GM21737 (cell line): ENCODE data around the gene NEK5.
A peak's percentile ranks its signal among the peaks of the same experiment; 100 is the strongest.
"Not testable (repeated sequence)": the region's sequence is repeated elsewhere in the genome, so short reads cannot be mapped to it uniquely, and the experiment has no call there.

ENCODE experiments used
- ATAC-seq: cut with Tn5 transposase; IDR thresholded peaks from one replicate; pipeline ENCODE4 v1.9.1; 2021; ENCODE audit warnings: mild to moderate bottlenecking, moderate library complexity; ENCODE audit not compliant: unreplicated experiment

NEK5 gene

GRCh38 chr13:52147225-52147624 lies 18.4 kb upstream of the NEK5 start:
- ATAC-seq, result no peak

GRCh38 chr13:52141299-52141698 lies 12.4 kb upstream of the NEK5 start:
- ATAC-seq, result no peak

- no peak for ATAC-seq
These were observed 8.6 kb upstream of the NEK5 start for GRCh38 chr13:52137489-52137888.

GRCh38 chr13:52136763-52137162 lies 7.9 kb upstream of the NEK5 start:
- ATAC-seq, result no peak

GRCh38 chr13:52130641-52131040 lies 1.8 kb upstream of the NEK5 start:
- ATAC-seq, result no peak

GRCh38 chr13:52127783-52128702 lies 830 bp downstream of the NEK5 start:
- ATAC-seq, result peak; percentile 49

- no peak for ATAC-seq
These were observed 1.5 kb downstream of the NEK5 start for GRCh38 chr13:52127378-52127777.

- no peak for ATAC-seq
These were observed 3.3 kb downstream of the NEK5 start for GRCh38 chr13:52125547-52125946.

GRCh38 chr13:52118595-52118994 lies 10.3 kb downstream of the NEK5 start:
- no peak for ATAC-seq

- no peak for ATAC-seq
These were observed 10.8 kb downstream of the NEK5 start for GRCh38 chr13:52118095-52118494.

- no peak for ATAC-seq
These were observed 16.3 kb downstream of the NEK5 start for GRCh38 chr13:52112591-52112990.

- no peak for ATAC-seq
These were observed 19.7 kb downstream of the NEK5 start for GRCh38 chr13:52109116-52109670.

GRCh38 chr13:52105841-52106240 lies 23.0 kb downstream of the NEK5 start:
- no peak for ATAC-seq

- no peak for ATAC-seq
These were observed 24.2 kb downstream of the NEK5 start for GRCh38 chr13:52104624-52105023.

GRCh38 chr13:52103386-52103785 lies 25.5 kb downstream of the NEK5 start:
- no peak for ATAC-seq

- ATAC-seq, result not testable (repeated sequence)
These were observed 26.4 kb downstream of the NEK5 start for GRCh38 chr13:52102423-52102822.

- no peak for ATAC-seq
These were observed 31.7 kb downstream of the NEK5 start for GRCh38 chr13:52097197-52097596.

GRCh38 chr13:52096748-52097147 lies 32.1 kb downstream of the NEK5 start:
- ATAC-seq, result no peak

- ATAC-seq, result no peak
These were observed 32.8 kb downstream of the NEK5 start for GRCh38 chr13:52096062-52096461.

- ATAC-seq, result no peak
These were observed 36.8 kb downstream of the NEK5 start for GRCh38 chr13:52092087-52092486.

- no peak for ATAC-seq
These were observed 37.4 kb downstream of the NEK5 start for GRCh38 chr13:52091473-52091872.

- no peak for ATAC-seq
These were observed 43.5 kb downstream of the NEK5 start for GRCh38 chr13:52085421-52085820.
